GM10266 (cell line): Measurements from ENCODE around the gene MBOAT2.

Experiments
- DNase-seq: peaks from one replicate; pipeline ENCODE4 v3.0.0; 2012; ENCODE audit errors: extremely low spot score
- CTCF ChIP-seq: IDR thresholded peaks from 2 replicates; pipeline ENCODE4 v1.5.1; 2012; ENCODE audit warnings: mild to moderate bottlenecking, low read depth; ENCODE audit not compliant: control insufficient read depth, insufficient read depth; ENCODE audit errors: missing control alignments

Gene MBOAT2

DNA sequence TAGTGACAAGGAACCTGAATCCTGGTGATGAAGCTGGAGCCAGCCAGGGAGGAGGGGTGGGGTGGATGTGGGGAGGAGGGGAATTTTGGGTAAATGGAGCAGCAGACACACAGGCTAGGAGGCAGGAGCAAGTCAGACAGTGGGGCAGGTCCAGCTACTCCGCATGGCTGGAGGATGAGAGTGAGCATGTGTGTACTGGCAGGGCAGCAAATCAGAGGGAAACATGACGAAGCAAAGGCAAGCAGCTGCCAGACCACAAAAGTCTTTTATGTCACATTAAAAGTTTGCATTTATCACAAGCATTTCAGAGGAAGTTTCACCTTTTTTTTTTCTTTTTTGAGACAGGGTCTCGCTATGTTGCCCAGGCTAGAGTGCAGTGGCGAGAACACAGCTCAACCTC lies 154.2 kb downstream of the MBOAT2 start:
- no peak for TF ChIP-seq CTCF
- no peak for DNase-seq

DNA sequence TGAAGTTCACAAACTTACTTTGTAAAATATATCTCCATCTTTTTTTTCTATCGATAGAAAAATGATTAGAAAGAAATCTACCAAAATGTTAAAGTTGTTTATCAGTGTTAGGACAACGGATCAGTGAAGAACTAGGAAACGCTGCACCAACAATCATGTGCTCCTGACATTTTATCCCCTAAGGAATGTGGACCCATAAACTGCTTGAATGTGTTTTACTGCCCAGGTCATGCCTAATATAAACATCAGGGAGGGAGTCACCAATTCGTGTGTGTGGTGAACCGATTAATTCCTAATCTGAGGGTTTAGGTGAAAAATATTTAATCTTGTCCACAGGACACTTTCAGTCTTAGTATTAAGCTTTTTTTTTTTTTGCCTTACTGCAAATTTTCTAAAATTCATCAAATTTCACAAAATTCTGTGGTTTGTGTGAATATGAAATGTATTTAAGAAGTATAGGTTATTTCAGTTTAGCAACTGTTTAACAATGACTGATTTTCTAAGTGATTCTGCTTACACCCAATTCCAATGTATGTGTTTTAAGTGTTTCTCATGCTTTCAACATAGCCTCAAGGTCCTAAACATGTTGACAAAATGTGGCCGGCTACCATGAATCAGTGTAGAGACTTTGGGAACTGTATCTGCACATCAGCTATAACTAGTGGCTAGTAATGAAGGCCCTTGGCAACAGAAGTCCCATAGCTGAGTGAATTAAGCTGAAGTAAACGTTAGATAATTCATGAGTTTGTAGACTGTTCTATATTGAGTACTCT lies 155.0 kb downstream of the MBOAT2 start:
- no peak for DNase-seq
- TF ChIP-seq CTCF: no peak

DNA sequence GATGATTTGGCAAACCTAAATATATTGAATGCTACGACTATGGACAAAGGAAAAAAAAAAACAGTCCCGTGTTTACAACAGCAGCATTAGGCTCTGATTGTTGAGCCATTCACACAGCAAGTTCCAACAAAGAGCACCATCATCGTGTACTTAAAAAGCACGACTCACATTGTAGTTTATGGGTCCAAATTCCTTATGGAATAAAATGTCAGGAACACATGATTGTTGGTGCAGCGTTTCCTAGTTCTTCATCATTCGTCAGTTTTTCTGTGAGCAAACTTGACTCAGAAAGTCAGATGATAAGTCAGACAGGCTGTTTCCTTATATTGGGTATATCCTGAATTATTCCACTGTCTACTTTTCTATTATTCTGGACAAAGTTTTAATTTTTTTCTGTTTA lies 156.1 kb downstream of the MBOAT2 start:
- no peak for DNase-seq
- no peak for TF ChIP-seq CTCF

DNA sequence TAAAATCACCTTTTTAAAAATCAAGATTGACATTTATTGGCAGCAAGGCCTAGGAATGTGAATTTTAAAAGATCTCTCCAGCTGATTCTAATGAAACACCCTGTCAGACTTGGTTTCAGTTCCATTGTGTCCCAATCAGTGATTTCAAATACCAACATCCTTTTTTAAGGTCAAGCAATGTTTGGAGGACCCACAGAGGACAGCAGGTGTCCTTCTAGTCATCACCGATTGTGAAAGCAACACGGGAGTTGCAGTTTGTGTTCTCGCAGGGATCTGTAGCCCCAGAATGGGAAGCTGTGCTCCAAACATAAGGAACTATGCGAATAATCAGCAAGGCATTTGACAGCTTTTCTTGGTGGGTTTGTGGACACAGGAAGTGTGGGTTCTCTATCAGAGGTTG lies 161.6 kb downstream of the MBOAT2 start:
- no peak for DNase-seq
- no peak for TF ChIP-seq CTCF

DNA sequence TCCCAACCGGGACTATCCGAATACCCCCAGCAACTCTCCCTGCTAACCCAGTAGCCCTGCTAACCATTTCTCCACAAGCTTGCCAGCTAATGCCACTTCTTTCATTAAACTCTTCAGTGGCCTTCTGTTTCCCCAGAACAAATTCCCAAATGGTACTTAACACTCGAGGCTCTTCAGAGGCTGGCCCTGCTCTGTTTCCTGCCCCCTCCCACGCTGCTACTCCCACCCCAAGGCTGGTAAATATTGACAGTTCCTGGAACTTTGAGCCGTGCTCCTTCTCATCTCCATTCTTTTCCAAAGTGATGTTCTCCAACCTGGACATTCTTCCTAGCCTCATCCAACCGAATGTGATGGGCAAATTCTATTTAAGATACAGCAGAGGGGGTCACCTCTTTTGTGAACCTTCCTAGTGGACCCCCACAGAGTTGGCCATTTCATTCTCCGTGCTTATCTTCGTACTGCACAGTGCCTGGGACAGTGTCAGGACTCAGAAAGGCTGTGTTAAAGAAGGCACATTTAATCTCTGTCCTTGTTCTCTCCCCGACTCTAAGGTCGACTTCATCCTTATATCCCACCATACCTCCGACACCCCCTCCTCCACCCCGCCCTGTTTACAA lies 162.9 kb downstream of the MBOAT2 start:
- no peak for TF ChIP-seq CTCF
- no peak for DNase-seq

DNA sequence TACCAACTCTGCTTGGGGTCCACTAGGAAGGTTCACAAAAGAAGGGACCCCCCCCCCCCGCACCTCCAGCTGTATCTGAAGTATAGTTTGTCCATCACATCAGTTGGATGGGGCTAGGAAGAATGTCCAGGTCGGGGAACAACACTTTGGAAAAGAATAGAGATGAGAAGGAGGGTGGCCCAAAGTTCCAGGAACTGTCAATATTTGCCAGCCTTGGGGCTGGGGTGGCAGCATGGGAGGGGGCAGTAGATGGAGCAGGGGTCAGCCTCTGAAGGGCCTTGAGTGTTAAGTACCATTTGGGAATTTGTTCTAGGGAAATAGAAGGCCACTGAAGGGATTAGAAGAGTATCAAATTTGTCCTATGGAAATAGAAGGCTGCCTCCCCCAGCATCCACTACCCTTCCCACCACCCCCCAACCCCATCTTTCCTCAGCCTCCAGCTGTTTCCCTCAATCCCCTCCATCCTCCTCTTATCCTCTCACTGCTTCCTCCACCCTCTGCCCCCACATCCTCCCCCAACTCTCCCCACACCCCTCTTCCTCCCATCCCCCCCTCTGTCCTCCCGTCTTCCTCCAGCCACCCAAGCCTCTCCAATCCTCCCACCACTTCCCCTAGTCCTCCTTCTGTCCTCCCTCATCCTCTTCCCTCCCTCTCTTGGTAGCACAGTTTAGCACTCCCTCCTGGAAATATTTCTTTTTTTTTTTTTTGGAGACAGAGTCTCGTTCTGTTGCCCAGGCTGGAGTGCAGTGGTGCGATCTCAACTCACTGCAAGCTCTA lies 164.1 kb downstream of the MBOAT2 start:
- no peak for DNase-seq
- no peak for TF ChIP-seq CTCF

DNA sequence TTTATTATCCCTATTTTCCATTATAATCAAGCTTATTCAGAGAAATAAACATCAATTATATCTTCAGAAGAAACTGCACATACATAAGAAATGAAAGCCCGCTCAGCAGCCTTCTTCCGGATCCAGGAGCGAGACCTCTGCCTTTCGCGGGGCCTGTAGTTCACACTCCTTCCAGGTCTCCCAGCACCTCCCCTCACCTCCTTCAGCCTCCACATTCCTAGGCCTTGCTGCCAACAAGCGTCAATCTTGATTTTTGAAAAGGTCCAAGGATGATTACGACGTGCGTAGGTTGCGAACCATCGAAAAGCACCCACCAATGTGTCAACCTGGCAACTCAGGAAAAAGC lies 165.7 kb downstream of the MBOAT2 start:
- DNase-seq: no peak
- no peak for TF ChIP-seq CTCF
